Left lung (tissue), 14 donors: ENCODE results near the gene ATP6V0A4. TPM values are rescaled to one million over a fixed set of nuclear protein-coding genes. Genes with fewer than 3 reads are reported as not detected.
A peak's percentile ranks its signal among the peaks of the same experiment; 100 is the strongest.

Experiments
- ATAC-seq: fragments of 200-7000 bp; cut with Tn5 transposase; one replicate; pipeline ENCODE4 v1.9.1; 2020; ENCODE audit warnings: moderate library complexity
- DNase-seq, 4 donors: peaks; one replicate each; pipeline ENCODE4 v3.0.0-alpha.2; 2013 to 2020
- H3K27ac ChIP-seq, 2 donors: fragments of 200-600 bp; sonication (generic) in 1 of 2; one replicate each; pipeline versions ENCODE4 v1.5.0 to v1.8.0; 2020 to 2021
- H3K27me3 ChIP-seq, 2 donors: fragments of 200-600 bp; sonication (generic) in 1 of 2; one replicate each; pipeline versions ENCODE4 v1.5.0 to v1.8.0; 2020 to 2021
- H3K36me3 ChIP-seq, 2 donors: fragments of 200-600 bp; sonication (generic) in 1 of 2; one replicate each; pipeline versions ENCODE4 v1.5.0 to v1.8.0; 2020 to 2021
- H3K4me1 ChIP-seq, 2 donors: fragments of 200-600 bp; one replicate each; pipeline ENCODE4 v1.8.0; 2021
- H3K4me3 ChIP-seq, 2 donors: fragments of 200-600 bp; sonication (generic) in 1 of 2; one replicate each; pipeline versions ENCODE4 v1.5.0 to v1.8.0; 2020 to 2021; ENCODE audit warnings: mild to moderate bottlenecking in 1 of 2
- H3K9me3 ChIP-seq, 2 donors: fragments of 200-600 bp; sonication (generic) in 1 of 2; one replicate each; pipeline versions ENCODE4 v1.5.0 to v1.8.0; 2020 to 2021
- CTCF ChIP-seq, 2 donors: fragments of 200-600 bp; sonication (generic) in 1 of 2; IDR thresholded peaks; one replicate each; pipeline versions ENCODE4 v1.5.0 to v1.8.0; 2021; ENCODE audit warnings: antibody characterized with exemption in 2 of 2
- intact Hi-C, 2 donors: fragments of 100-400 bp; cut with DNase I; formaldehyde crosslinking; loops; one replicate each; pipeline versions ENCODE4 v1.11.2 to v1.14.2; 2022
- long read RNA-seq, 12 donors: library from polyadenylated mRNA in 2 of 12; unstranded in 2 of 12; transcript quantifications; one replicate each; pipeline ENCODE4 v2.0.0 and lab custom pipeline, GENCODE V29; 2019 to 2026
- polyA plus RNA-seq, 6 donors: library from polyadenylated mRNA; unstranded; fragments of 120-200 nt; gene quantifications; one replicate each; pipeline ENCODE4 v1.2.1, GENCODE V29; 2013; ENCODE audit not compliant: insufficient read length in 6 of 6
- total RNA-seq, 2 donors: library from RNA; stranded (reverse); fragmentation: NEBNext Ultra II Directional; extraction: Animal tissue kit (Norgen Biotek cat#: 25700); gene quantifications; one replicate each; pipeline ENCODE4 v1.2.1, GENCODE V29; 2021
- donor health status: DM: no; HTN: yes; CAD: no.
- donor health status: DM: no; HTN: no; CAD: no.

ATP6V0A4 gene
- total RNA-seq: 1 to 10 TPM in 1 of 2 donors, under 1 TPM in 1; 0.99 to 7.3 TPM
- polyA plus RNA-seq: 1 to 10 TPM in 1 of 6 donors, under 1 TPM in 5; 0.52 to 1.8 (median 0.73) TPM
- long read RNA-seq, donor 1: 0 reads
- long read RNA-seq, donor 2: 0 reads
- long read RNA-seq, donor 3: 0 reads
- long read RNA-seq, donor 4: 0 reads
- long read RNA-seq, donor 5: 0 reads
- long read RNA-seq, donor 6: 0 reads
- long read RNA-seq, donor 7: 0 reads
- long read RNA-seq, donor 8: 0 reads
- long read RNA-seq, donor 9: 0 reads
- long read RNA-seq, donor 10: 0 reads
- long read RNA-seq, donor 11: 0 reads
- long read RNA-seq, donor 12: 0 reads

- Histone ChIP-seq H3K4me3 (no peak within 1 kb of the TSS), H3K4me1 (no peaks in the 10 kb centered on the region), H3K27me3 (no peaks in the 10 kb centered on the region), H3K27ac (no peak within 1 kb of the TSS), H3K36me3 (no peaks in the 10 kb centered on the region), H3K9me3 (no peaks in the 10 kb centered on the region)
- DNase-seq (peak in 3 of 4 donors; percentile 19 to 72 (median 59)), ATAC-seq (peak; percentile 86)
- TF ChIP-seq CTCF (IDR thresholded peaks at IDR 0.05): no peak
- intact Hi-C loops: no loop called here
Measured at GRCh38 chr7:138797715-138798320, at the start of gene ATP6V0A4, which contains the start of gene TMEM213. Gene ATP6V0A4, minus strand, starts transcription at chr7:138798196. Its CDS starts 26,949 bp downstream, at chr7:138771247. Gene TMEM213, plus strand, starts transcription at chr7:138797994. Its CDS starts 111 bp downstream, at chr7:138798105.

GRCh38 chr7:138845711-138846110 is 47.7 kb upstream of the ATP6V0A4 start:
- no peaks in the 10 kb centered on the region for H3K27me3 ChIP-seq
- no peaks in the 10 kb centered on the region for H3K4me1 ChIP-seq
- no peak for TF ChIP-seq CTCF (IDR thresholded peaks at IDR 0.05)
- no peaks in the 10 kb centered on the region for H3K9me3 ChIP-seq
- intact Hi-C loops: no loop called here
- DNase-seq (peak in 1 of 4 donors; percentile 73), ATAC-seq (no peak)
- H3K36me3 ChIP-seq: peaks cover 0 to 5% of the 10 kb centered on the region in 2 donors
- H3K4me3 ChIP-seq: no peak overlapping the region
- no peak overlapping the region for H3K27ac ChIP-seq

GRCh38 chr7:138843632-138844580 is 45.9 kb upstream of the ATP6V0A4 start:
- DNase-seq: no peak
- intact Hi-C loops: no loop called here

GRCh38 chr7:138842111-138842510 is 44.1 kb upstream of the ATP6V0A4 start:
- TF ChIP-seq CTCF (IDR thresholded peaks at IDR 0.05): no peak
- no peak for DNase-seq
- Histone ChIP-seq H3K27me3 (no peaks in the 10 kb centered on the region), H3K9me3 (no peaks in the 10 kb centered on the region), H3K36me3 (no peaks in the 10 kb centered on the region), H3K27ac (no peak overlapping the region), H3K4me3 (no peak overlapping the region), H3K4me1 (no peaks in the 10 kb centered on the region)
- intact Hi-C loops: no loop called here
- ATAC-seq: no peak

More at GRCh38 chr7:138843632-138844580, 45.9 kb upstream of the ATP6V0A4 start:
- no peaks in the 10 kb centered on the region for H3K4me1 ChIP-seq
- H3K27ac ChIP-seq: no peak overlapping the region
- no peak for ATAC-seq
- H3K27me3 ChIP-seq: no peaks in the 10 kb centered on the region
- no peaks in the 10 kb centered on the region for H3K36me3 ChIP-seq
- no peak for TF ChIP-seq CTCF (IDR thresholded peaks at IDR 0.05)
- no peak overlapping the region for H3K4me3 ChIP-seq
- H3K9me3 ChIP-seq: no peaks in the 10 kb centered on the region
